HepG2 (cell line): Measurements from ENCODE around the gene SPATA13. TPM values are rescaled to one million over a fixed set of nuclear protein-coding genes. Genes with fewer than 3 reads are reported as not detected.

Experiments
- MAFF ChIP-seq: IDR thresholded peaks from 2 replicates; pipeline ENCODE4 v1.6.1; 2011; ENCODE audit warnings: low read depth, low read length, improper control_type of control experiment
- ZNF333 ChIP-seq: sonication (generic); formaldehyde crosslinking; IDR thresholded peaks from 2 replicates; pipeline ENCODE4 v1.4.0; 2020; ENCODE audit warnings: mild to moderate bottlenecking, missing genetic modification reagents, borderline replicate concordance
- polyA plus RNA-seq, 8 experiments: library from polyadenylated mRNA; depleted of rRNA in 3 of 8; stranded (reverse) in 7 of 8; unstranded in 1 of 8; fragments of >200 nt; fragmentation: Illumina TruSeq in 4 of 8; extraction: Trizol in 4 of 8; gene quantifications; 2 replicates each; pipeline versions ENCODE4 v1.2.1 to v1.2.3, GENCODE V29; 2011 to 2016; ENCODE audit warnings: low read depth in 4 of 8, missing spikeins in 1 of 8, mixed read lengths in 1 of 8; ENCODE audit not compliant: insufficient read depth in 1 of 8
- total RNA-seq, 5 experiments: library from RNA; depleted of rRNA; stranded (reverse); fragments of >200 nt; fragmentation: Illumina TruSeq; extraction: Trizol; gene quantifications; 2 replicates each; pipeline ENCODE4 v1.2.3, GENCODE V29; 2016; ENCODE audit warnings: low read depth in 1 of 5
- TF ChIP-seq, protein P1 (sequence below): sonication (generic); formaldehyde crosslinking; IDR thresholded peaks from 2 replicates; pipeline ENCODE4 v1.5.0; 2020; ENCODE audit warnings: mild to moderate bottlenecking, missing genetic modification reagents
- TF ChIP-seq, protein P2 (sequence below): sonication (generic); formaldehyde crosslinking; IDR thresholded peaks from 2 replicates; pipeline ENCODE4 v1.4.0; 2020; ENCODE audit warnings: mild to moderate bottlenecking, low read depth, missing genetic modification reagents
- TF ChIP-seq, protein P3 (sequence below), 2 experiments: sonication (generic) in 1 of 2; formaldehyde crosslinking in 1 of 2; IDR thresholded peaks; 2 replicates each; pipeline versions ENCODE4 v1.5.1 to v1.6.1; 2011 to 2020; ENCODE audit warnings: borderline replicate concordance in 1 of 2, low read depth in 1 of 2, low read length in 1 of 2, mild to moderate bottlenecking in 1 of 2, missing genetic modification reagents in 1 of 2, moderate library complexity in 1 of 2
- TF ChIP-seq, protein P4 (sequence below): sonication (generic); formaldehyde crosslinking; IDR thresholded peaks from 2 replicates; pipeline ENCODE4 v1.4.0; 2020; ENCODE audit warnings: mild to moderate bottlenecking, missing genetic modification reagents
- TF ChIP-seq, protein P5 (sequence below): sonication (generic); formaldehyde crosslinking; IDR thresholded peaks from 2 replicates; pipeline ENCODE4 v1.5.0; 2020; ENCODE audit warnings: mild to moderate bottlenecking, missing genetic modification reagents, moderate library complexity
- TF ChIP-seq, protein P6 (sequence below): sonication (generic); formaldehyde crosslinking; IDR thresholded peaks from 2 replicates; pipeline ENCODE4 v1.4.0; 2020; ENCODE audit warnings: missing genetic modification reagents, borderline replicate concordance

Gene SPATA13
- total and polyA plus RNA-seq, 2 of the 13 experiments (the other 11 are each of a cell fraction or from before 2014, with no cell fraction given): 11.3 to 14.2 TPM

DNA sequence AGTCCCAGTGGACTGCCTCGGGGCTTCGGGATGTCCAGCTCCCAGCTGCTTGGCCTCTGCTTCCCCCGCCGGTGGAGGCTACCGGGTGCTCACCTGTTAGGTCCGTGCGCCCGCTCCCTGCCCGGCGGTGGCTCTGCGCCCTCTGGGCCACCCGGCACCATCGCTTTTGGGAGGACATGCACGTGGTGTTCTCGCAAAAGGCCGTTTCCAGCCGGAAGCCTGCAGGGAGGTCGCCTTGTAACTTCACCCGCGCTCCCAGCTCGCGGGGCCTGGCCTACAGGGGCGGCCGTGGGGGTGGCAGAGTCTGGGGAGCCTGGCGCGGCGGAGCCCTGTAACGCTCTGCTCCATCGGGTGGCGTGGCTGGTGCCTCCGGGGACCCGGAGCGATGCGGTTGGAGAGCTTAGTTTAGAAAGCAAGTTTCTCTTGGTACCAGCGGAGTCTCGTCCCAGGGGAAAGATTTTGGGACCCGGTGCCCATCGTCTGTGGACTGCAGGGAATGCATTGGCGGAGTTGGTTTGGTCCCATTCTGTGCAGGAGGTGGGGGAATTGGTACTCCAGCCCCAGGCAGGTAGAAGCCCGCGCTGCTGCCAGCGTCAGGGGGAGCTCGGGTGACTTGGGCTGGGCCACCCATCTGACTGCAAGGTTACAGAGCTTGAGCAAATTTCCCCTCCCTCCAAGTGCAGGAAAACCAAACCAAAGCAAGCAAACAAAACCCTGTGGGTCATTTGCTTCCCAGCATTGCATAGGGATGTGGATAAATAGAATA lies 673 bp downstream of the SPATA13 start (continued):
- TF ChIP-seq, protein P1, sequence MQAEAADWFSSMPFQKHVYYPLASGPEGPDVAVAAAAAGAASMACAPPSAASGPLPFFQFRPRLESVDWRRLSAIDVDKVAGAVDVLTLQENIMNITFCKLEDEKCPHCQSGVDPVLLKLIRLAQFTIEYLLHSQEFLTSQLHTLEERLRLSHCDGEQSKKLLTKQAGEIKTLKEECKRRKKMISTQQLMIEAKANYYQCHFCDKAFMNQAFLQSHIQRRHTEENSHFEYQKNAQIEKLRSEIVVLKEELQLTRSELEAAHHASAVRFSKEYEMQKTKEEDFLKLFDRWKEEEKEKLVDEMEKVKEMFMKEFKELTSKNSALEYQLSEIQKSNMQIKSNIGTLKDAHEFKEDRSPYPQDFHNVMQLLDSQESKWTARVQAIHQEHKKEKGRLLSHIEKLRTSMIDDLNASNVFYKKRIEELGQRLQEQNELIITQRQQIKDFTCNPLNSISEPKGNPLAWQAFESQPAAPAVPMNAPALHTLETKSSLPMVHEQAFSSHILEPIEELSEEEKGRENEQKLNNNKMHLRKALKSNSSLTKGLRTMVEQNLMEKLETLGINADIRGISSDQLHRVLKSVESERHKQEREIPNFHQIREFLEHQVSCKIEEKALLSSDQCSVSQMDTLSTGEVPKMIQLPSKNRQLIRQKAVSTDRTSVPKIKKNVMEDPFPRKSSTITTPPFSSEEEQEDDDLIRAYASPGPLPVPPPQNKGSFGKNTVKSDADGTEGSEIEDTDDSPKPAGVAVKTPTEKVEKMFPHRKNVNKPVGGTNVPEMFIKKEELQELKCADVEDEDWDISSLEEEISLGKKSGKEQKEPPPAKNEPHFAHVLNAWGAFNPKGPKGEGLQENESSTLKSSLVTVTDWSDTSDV (CRISPR knock-in tag): no peak; the same call in 1 of the 2 replicates
- TF ChIP-seq MAFF: no peak
- TF ChIP-seq, protein P2, sequence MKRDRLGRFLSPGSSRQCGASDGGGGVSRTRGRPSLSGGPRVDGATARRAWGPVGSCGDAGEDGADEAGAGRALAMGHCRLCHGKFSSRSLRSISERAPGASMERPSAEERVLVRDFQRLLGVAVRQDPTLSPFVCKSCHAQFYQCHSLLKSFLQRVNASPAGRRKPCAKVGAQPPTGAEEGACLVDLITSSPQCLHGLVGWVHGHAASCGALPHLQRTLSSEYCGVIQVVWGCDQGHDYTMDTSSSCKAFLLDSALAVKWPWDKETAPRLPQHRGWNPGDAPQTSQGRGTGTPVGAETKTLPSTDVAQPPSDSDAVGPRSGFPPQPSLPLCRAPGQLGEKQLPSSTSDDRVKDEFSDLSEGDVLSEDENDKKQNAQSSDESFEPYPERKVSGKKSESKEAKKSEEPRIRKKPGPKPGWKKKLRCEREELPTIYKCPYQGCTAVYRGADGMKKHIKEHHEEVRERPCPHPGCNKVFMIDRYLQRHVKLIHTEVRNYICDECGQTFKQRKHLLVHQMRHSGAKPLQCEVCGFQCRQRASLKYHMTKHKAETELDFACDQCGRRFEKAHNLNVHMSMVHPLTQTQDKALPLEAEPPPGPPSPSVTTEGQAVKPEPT (CRISPR knock-in tag): no peak
- TF ChIP-seq, protein P3, sequence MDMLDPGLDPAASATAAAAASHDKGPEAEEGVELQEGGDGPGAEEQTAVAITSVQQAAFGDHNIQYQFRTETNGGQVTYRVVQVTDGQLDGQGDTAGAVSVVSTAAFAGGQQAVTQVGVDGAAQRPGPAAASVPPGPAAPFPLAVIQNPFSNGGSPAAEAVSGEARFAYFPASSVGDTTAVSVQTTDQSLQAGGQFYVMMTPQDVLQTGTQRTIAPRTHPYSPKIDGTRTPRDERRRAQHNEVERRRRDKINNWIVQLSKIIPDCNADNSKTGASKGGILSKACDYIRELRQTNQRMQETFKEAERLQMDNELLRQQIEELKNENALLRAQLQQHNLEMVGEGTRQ (IDR thresholded peaks at IDR 0.05; ENCODE audit: low read depth, low read length): no peak
- TF ChIP-seq, protein P3 (CRISPR knock-in tag; IDR thresholded peaks at IDR 0.05; ENCODE audit: borderline replicate concordance): no peak
- 0 out of 2 replicates have a peak, but pooled peaks have one; percentile 60 for TF ChIP-seq ZNF333 (CRISPR knock-in tag)
- TF ChIP-seq, protein P4, sequence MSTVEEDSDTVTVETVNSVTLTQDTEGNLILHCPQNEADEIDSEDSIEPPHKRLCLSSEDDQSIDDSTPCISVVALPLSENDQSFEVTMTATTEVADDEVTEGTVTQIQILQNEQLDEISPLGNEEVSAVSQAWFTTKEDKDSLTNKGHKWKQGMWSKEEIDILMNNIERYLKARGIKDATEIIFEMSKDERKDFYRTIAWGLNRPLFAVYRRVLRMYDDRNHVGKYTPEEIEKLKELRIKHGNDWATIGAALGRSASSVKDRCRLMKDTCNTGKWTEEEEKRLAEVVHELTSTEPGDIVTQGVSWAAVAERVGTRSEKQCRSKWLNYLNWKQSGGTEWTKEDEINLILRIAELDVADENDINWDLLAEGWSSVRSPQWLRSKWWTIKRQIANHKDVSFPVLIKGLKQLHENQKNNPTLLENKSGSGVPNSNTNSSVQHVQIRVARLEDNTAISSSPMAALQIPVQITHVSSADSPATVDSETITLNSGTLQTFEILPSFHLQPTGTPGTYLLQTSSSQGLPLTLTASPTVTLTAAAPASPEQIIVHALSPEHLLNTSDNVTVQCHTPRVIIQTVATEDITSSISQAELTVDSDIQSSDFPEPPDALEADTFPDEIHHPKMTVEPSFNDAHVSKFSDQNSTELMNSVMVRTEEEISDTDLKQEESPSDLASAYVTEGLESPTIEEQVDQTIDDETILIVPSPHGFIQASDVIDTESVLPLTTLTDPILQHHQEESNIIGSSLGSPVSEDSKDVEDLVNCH (CRISPR knock-in tag): no peak
- TF ChIP-seq, protein P5, sequence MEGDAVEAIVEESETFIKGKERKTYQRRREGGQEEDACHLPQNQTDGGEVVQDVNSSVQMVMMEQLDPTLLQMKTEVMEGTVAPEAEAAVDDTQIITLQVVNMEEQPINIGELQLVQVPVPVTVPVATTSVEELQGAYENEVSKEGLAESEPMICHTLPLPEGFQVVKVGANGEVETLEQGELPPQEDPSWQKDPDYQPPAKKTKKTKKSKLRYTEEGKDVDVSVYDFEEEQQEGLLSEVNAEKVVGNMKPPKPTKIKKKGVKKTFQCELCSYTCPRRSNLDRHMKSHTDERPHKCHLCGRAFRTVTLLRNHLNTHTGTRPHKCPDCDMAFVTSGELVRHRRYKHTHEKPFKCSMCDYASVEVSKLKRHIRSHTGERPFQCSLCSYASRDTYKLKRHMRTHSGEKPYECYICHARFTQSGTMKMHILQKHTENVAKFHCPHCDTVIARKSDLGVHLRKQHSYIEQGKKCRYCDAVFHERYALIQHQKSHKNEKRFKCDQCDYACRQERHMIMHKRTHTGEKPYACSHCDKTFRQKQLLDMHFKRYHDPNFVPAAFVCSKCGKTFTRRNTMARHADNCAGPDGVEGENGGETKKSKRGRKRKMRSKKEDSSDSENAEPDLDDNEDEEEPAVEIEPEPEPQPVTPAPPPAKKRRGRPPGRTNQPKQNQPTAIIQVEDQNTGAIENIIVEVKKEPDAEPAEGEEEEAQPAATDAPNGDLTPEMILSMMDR (CRISPR knock-in tag): peak; percentile 55
- TF ChIP-seq, protein P6, sequence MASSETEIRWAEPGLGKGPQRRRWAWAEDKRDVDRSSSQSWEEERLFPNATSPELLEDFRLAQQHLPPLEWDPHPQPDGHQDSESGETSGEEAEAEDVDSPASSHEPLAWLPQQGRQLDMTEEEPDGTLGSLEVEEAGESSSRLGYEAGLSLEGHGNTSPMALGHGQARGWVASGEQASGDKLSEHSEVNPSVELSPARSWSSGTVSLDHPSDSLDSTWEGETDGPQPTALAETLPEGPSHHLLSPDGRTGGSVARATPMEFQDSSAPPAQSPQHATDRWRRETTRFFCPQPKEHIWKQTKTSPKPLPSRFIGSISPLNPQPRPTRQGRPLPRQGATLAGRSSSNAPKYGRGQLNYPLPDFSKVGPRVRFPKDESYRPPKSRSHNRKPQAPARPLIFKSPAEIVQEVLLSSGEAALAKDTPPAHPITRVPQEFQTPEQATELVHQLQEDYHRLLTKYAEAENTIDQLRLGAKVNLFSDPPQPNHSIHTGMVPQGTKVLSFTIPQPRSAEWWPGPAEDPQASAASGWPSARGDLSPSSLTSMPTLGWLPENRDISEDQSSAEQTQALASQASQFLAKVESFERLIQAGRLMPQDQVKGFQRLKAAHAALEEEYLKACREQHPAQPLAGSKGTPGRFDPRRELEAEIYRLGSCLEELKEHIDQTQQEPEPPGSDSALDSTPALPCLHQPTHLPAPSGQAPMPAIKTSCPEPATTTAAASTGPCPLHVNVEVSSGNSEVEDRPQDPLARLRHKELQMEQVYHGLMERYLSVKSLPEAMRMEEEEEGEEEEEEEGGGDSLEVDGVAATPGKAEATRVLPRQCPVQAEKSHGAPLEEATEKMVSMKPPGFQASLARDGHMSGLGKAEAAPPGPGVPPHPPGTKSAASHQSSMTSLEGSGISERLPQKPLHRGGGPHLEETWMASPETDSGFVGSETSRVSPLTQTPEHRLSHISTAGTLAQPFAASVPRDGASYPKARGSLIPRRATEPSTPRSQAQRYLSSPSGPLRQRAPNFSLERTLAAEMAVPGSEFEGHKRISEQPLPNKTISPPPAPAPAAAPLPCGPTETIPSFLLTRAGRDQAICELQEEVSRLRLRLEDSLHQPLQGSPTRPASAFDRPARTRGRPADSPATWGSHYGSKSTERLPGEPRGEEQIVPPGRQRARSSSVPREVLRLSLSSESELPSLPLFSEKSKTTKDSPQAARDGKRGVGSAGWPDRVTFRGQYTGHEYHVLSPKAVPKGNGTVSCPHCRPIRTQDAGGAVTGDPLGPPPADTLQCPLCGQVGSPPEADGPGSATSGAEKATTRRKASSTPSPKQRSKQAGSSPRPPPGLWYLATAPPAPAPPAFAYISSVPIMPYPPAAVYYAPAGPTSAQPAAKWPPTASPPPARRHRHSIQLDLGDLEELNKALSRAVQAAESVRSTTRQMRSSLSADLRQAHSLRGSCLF (CRISPR knock-in tag): no peak
